ENCODE results near the gene KCTD16. TPM values are rescaled to one million over a fixed set of nuclear protein-coding genes. Genes with fewer than 3 reads are reported as not detected.
A peak's percentile ranks its signal among the peaks of the same experiment; 100 is the strongest.

KCTD16 gene
- total RNA-seq, 1 donor from 2014 or later, result 0.35 TPM

GRCh38 chr5:144166696-144167095 lies 4.0 kb upstream of the KCTD16 start:
- no peak for DNase-seq (ENCODE audit: low spot score)

DNA sequence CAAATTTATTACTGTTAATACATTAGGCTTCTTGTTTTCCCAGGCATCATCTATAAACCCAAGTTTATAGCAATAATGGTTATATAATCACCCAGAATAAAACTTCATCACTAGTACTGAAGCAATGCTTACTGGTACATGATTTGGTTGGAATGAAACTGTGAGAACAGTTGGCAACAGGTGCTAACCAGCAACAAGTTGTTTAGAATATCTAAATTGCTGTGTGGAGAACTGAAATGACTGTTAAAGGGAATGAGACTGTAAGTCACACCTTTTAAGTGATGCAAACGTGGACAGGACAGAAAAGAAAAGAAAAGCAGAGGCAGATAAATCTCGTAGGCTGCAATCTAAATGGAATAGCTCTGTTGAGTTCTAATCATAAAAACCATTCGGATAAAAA lies 2.7 kb upstream of the KCTD16 start:
- DNase-seq (ENCODE audit: low spot score), result no peak

- no peak for DNase-seq (ENCODE audit: low spot score)
Measured at GRCh38 chr5:144169904-144170275, 783 bp upstream of the KCTD16 start.

- DNase-seq (ENCODE audit: low spot score), result no peak
Measured at GRCh38 chr5:144173766-144174165, 3.1 kb downstream of the KCTD16 start.

GRCh38 chr5:144177548-144177947 lies 6.9 kb downstream of the KCTD16 start:
- DNase-seq (ENCODE audit: low spot score), result no peak

DNA sequence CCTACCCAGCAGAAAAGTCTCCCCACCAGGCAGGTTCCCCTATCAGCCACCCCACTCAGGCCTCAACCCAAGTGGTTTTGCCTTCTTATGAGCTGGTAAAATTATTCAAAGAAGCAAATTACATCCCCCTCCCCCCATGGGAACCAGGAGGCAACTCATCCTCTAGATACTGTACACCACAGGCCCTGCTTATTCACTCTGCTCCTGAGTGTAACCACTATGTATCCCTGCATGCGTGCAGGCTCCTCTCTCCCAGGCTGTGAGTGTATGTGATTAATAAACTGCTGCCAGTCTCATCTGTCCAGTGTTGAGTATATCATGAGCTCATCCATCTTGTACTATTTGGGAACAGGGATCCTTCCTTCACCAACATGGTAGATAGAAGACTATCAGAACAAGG lies 8.6 kb downstream of the KCTD16 start:
- DNase-seq (ENCODE audit: low spot score), result no peak

DNA sequence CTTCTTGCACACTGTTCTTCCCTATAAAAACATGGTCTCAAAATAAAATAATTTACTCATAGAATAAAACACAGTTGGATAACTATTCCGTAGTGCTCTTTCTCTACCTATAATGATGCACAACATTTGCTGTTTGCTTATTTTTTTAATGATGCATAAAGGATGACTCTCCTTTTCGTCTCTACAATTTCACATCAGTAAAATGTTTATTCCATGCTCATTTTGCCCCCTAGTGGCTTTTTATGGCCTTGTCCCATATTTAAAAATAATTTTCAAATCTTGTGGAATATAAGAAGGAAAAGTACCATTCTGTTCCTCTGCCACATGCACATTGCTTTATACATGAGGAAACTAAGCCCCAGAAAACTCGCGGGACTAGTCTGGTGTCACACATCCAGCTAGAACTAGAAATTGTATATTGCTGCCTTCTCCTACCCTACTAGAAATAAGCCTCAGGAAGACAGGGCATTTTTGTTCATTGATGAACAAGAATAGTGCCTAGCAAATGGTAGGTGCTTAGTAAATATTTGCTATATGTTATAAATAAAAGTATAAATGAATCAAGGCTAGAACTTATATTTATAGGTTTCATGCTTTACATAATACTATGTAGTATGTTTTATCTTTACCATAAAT lies 12.7 kb downstream of the KCTD16 start:
- no peak for DNase-seq (ENCODE audit: low spot score)

GRCh38 chr5:144187699-144188294 lies 17.1 kb downstream of the KCTD16 start:
- peak; percentile 63 for DNase-seq (ENCODE audit: low spot score)

DNA sequence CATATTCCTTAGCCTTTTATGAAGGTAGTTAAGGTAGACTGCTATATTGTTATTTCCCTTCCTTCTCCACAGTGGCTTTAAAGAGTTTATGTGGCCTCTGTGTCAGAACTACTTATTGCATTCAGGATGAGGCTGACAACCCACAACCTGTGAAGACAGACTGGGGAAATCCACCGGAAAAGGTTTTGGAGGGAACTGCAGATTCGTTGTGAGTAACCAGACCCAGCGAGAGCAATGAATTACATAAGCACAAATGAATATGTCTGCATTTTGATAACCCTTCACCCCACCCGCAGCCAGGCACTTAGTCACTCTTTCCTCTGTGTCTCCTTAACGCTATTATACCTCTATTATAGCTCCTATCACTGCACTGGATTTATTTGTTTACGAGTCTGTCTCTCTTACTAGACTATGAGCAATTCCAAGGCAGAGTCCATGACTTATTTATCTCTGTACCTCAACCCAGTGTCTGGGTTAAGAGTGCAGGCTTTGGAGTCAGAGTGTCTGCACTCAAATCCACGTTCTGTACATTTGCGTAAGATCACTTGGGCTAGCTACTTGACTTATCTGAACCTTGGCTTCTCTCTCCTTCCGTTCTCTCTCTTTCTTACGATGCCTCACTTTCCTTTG lies 19.2 kb downstream of the KCTD16 start:
- peak; percentile 15 for DNase-seq (ENCODE audit: low spot score)

GRCh38 chr5:144191531-144191930 lies 20.9 kb downstream of the KCTD16 start:
- no peak for DNase-seq (ENCODE audit: low spot score)

DNA sequence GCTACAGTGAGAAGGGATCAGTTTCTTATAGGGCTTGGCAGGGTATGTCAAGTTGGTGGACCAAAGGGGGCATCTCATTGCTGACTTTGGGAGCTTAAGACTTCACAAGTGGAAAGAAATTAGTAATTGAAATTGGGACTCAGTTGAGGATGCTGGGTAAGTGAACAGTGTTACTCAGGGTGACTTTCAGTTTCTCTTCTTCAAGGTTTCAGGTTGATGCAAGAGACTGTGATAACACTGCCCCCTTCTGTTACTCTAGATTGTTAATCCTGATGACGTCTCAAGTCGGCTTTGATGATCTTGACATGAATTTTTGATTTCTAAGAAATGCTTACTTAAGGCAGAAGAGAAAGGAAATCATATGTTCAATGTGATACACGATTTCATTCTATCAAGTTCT lies 21.3 kb downstream of the KCTD16 start:
- DNase-seq (ENCODE audit: low spot score), result peak; percentile 17

DNA sequence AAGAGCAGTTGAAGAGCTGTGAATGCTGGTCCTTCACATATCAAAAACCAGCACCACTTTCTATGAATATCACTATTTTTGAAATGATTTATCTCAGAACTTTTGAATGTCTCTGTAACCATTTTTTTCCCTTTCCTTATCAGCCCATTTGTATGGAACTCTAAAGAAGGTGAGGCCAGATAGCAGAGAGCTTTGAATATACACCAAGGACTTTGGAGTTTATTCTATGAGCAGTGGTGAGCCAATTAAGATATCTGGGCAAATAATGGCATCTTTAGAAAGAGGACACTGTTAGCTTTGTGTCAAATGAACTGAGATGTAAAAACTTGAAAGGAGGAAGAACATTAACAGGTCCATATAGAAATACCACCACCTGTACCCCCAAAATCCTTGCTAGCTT lies 22.0 kb downstream of the KCTD16 start:
- no peak for DNase-seq (ENCODE audit: low spot score)

DNA sequence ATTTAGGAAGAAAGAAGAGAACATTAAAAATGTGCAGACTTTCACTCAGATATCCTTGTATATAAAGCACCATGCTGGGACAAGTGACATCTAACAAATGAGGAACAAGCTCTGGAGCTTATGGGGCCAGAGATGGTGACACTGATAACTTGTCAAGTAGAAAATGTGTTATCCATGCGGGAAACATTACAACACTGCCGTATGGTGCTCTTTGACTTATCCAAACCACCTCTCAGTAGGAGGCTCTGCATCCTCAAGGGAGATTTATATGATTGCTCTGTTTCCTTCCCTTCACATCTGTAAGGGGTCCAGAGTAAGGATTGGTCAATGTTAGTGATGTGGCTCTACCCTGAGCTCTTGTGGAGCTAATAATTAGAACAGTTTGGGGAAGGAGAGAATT lies 23.5 kb downstream of the KCTD16 start:
- no peak for DNase-seq (ENCODE audit: low spot score)

GRCh38 chr5:144195448-144195847 lies 24.8 kb downstream of the KCTD16 start:
- DNase-seq (ENCODE audit: low spot score), result no peak

- DNase-seq (ENCODE audit: low spot score), result no peak
Measured at GRCh38 chr5:144196612-144197011, 25.9 kb downstream of the KCTD16 start.

DNA sequence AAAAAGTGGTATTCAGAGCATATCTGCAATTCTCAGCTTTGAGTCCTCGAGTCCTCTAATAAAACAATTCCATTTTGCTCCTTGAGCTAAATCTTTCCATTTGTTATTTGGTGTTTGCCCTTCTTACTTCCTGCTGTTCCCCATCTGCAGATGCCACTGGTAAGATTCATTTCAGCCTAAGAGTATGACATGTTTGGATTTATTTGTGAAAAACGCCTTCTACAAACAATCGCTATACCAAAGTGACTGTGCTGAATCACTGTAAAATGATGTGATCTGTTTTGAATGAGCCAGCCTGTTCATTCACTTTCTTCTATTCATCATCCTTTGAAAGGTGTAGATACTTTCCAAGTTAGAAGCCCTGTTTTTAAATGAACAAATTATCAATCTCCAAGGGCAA lies 27.7 kb downstream of the KCTD16 start:
- no peak for DNase-seq (ENCODE audit: low spot score)

DNA sequence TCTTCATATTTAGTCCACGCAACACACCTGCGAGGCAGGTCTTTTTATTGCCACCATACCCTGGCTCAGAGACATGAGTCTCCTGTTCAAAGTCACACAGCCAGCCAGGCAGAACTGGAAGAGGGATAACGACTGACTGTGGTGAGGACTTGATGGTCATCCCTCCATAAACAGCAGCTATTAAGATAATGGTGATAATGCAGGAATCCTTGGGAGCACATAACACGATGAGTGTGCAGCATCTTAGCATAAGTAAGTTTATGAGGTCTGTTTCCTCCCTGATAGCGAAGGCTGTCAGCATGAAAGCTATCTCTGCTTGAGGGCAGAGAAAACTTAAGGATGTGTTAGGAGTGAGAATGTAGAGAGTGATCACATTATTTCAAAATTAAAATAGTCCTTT lies 30.9 kb downstream of the KCTD16 start:
- DNase-seq (ENCODE audit: low spot score), result no peak

- no peak for DNase-seq (ENCODE audit: low spot score)
Measured at GRCh38 chr5:144202072-144202471, 31.4 kb downstream of the KCTD16 start.

DNA sequence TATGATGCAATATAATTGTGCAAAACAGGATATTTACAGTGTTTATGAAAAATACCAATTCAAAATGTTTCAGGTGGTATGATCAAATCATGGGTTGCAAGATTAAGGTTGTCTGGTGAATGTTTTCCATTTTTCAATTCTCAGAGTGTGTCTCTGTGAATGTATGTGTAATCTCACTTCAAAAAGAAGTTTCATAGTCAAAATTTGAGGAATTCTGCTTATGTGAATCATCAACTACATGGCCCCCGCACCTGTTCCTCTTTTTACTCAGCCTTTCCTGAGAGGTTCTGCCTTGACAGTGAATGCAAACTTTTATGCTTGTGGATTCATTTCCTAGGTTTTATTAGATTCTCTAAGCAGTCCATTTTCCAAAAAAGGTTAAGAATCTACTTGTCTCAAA lies 32.1 kb downstream of the KCTD16 start:
- no peak for DNase-seq (ENCODE audit: low spot score)

GRCh38 chr5:144203750-144204596 lies 33.3 kb downstream of the KCTD16 start:
- peak; percentile 51 for DNase-seq (ENCODE audit: low spot score)

- no peak for DNase-seq (ENCODE audit: low spot score)
Measured at GRCh38 chr5:144205141-144205551, 34.5 kb downstream of the KCTD16 start.

DNA sequence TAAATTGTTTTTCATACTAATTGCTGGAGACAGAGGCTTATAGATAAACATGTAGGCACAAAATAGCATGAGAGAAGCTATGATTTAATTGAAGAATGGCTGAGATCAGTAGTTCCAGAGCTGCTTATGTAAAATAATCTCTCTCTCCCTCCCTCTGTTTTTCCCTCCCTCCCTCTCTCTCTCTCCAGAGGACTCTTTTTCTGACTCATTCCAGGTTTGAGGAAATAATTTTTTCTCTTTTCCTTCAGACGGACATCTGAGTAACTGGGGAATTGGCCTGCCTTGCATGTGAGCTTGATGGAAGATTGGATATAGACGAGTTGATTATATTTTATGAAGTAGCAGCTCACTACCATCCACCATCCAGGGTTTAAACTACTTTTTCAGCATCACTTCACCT lies 35.5 kb downstream of the KCTD16 start:
- no peak for DNase-seq (ENCODE audit: low spot score)
